ENCODE results near the gene GRK1.
A peak's percentile ranks its signal among the peaks of the same experiment; 100 is the strongest.

GRK1 gene

GRCh38 chr13:113737803-113738202 lies 70.8 kb downstream of the GRK1 start:
- in situ Hi-C loops (cut with HindIII; ENCODE audit: low sequenced_read_pairs): no loop called here
- no peak overlapping the region for H3K4me3 ChIP-seq (ENCODE audit: low read depth, low read length)
- no peak for TF ChIP-seq CTCF (IDR thresholded peaks at IDR 0.05; ENCODE audit: low read depth, low read length, missing control alignments)
- DNase-seq (ENCODE audit: low read depth): no peak

GRCh38 chr13:113739527-113740285 lies 72.7 kb downstream of the GRK1 start:
- no peak overlapping the region for H3K4me3 ChIP-seq (ENCODE audit: low read depth, low read length)
- in situ Hi-C loops (cut with HindIII; ENCODE audit: low sequenced_read_pairs): no loop called here
- no peak for TF ChIP-seq CTCF (IDR thresholded peaks at IDR 0.05; ENCODE audit: low read depth, low read length, missing control alignments)
- no peak for DNase-seq (ENCODE audit: low read depth)

GRCh38 chr13:113740286-113740556 lies 73.2 kb downstream of the GRK1 start:
- no peak for DNase-seq (ENCODE audit: low read depth)
- no peak for TF ChIP-seq CTCF (IDR thresholded peaks at IDR 0.05; ENCODE audit: low read depth, low read length, missing control alignments)
- in situ Hi-C loops (cut with HindIII; ENCODE audit: low sequenced_read_pairs): no loop called here
- no peak overlapping the region for H3K4me3 ChIP-seq (ENCODE audit: low read depth, low read length)

GRCh38 chr13:113740661-113741060 lies 73.6 kb downstream of the GRK1 start:
- no peak overlapping the region for H3K4me3 ChIP-seq (ENCODE audit: low read depth, low read length)
- no peak for DNase-seq (ENCODE audit: low read depth)
- in situ Hi-C loops (cut with HindIII; ENCODE audit: low sequenced_read_pairs): no loop called here
- TF ChIP-seq CTCF (IDR thresholded peaks at IDR 0.05; ENCODE audit: low read depth, low read length, missing control alignments): no peak

GRCh38 chr13:113741191-113741668 lies 74.2 kb downstream of the GRK1 start:
- no peak overlapping the region for H3K4me3 ChIP-seq (ENCODE audit: low read depth, low read length)
- no peak for TF ChIP-seq CTCF (IDR thresholded peaks at IDR 0.05; ENCODE audit: low read depth, low read length, missing control alignments)
- no peak for DNase-seq (ENCODE audit: low read depth)
- in situ Hi-C loops (cut with HindIII; ENCODE audit: low sequenced_read_pairs): no loop called here

GRCh38 chr13:113742000-113742441 lies 75.0 kb downstream of the GRK1 start:
- DNase-seq (ENCODE audit: low read depth): no peak
- no peak overlapping the region for H3K4me3 ChIP-seq (ENCODE audit: low read depth, low read length)
- in situ Hi-C loops (cut with HindIII; ENCODE audit: low sequenced_read_pairs): no loop called here
- peak; percentile 26 for TF ChIP-seq CTCF (IDR thresholded peaks at IDR 0.05; ENCODE audit: low read depth, low read length, missing control alignments)

Measured in astrocyte of the cerebellum (primary cell).